CD4-positive, alpha-beta T cell treated with Interleukin-1 beta for 1 hour (primary cell): ENCODE data around the gene RGS16.

ENCODE experiments used
- DNase-seq, 2 donors: peaks; one replicate each; pipeline ENCODE4 v3.0.0-alpha.2; 2020 to 2022

RGS16 gene

DNA sequence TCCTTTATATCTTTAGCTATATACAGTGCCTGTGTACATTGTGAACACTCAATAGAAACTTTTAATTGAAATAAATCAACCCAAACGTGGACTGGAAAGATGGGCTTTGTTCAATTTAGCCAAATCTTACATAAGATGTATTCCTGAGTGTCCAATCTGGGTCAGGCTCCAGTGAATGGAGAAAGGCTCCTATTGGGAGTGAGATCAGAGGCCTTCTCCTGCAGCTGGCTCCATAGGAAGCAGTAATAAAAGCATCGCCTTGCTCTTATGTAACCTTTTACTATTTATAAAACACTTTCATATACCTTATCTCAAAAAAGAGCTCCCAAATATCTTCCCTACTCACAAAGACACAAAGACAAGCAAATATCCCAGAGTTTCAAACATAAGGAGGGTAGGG, 24.9 kb upstream of the RGS16 start:
- no peak for DNase-seq

DNA sequence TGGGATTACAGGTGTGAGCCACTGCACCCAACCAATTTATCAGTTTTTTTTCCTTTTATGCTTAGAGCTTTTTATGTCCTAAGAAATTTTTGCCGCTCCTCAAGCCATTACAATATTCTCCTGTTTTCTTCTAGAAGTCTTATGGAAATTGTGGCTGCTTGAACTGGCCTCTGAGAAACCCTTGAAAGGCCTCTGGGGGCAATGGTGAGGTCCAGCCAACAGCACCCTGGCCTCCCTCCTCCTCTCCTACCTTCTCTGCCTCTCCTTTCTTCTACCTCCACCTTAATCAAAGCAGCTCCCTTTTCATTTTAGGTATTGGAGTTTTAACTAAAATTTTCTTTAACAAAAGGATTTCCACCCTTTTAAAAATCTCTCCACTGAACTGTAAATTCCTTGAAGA, 24.5 kb upstream of the RGS16 start:
- DNase-seq: no peak

DNA sequence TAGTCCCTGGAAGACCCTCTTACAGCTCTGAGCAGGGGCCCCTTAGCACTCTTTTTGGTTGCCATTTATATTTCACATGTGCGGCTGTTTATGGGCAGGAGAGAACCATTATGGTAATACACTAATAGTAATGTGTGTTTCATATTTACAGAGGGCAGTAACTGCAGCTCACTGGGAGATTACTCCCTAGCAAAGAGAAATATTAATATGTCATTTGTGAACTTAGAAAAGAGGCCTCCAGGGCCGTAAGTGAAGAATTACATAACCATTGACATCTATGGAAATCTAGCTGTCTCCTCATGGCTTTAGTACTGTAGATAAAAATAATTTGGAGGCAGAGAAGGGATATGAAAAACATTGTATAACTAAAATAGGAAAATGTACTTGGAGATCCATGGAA, 23.4 kb upstream of the RGS16 start:
- DNase-seq: no peak

DNA sequence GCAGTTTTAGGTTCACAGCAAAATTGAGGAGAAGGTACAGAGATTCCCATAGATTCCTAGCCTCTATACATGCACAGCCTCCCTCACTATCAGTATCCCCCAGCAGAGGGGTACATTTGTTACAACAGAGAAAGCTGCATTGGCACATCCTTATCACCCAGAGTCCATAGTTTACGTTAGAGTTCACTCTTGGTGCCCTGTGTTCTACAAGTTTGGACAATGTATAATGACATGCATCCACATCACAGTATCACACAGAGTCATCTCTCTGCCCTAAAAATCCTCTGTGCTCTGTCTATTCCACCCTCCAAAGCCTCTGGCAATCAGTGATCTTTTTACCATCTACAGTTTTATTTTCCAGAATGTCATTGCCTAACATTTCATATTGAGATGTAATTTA, 22.3 kb upstream of the RGS16 start:
- no peak for DNase-seq

DNA sequence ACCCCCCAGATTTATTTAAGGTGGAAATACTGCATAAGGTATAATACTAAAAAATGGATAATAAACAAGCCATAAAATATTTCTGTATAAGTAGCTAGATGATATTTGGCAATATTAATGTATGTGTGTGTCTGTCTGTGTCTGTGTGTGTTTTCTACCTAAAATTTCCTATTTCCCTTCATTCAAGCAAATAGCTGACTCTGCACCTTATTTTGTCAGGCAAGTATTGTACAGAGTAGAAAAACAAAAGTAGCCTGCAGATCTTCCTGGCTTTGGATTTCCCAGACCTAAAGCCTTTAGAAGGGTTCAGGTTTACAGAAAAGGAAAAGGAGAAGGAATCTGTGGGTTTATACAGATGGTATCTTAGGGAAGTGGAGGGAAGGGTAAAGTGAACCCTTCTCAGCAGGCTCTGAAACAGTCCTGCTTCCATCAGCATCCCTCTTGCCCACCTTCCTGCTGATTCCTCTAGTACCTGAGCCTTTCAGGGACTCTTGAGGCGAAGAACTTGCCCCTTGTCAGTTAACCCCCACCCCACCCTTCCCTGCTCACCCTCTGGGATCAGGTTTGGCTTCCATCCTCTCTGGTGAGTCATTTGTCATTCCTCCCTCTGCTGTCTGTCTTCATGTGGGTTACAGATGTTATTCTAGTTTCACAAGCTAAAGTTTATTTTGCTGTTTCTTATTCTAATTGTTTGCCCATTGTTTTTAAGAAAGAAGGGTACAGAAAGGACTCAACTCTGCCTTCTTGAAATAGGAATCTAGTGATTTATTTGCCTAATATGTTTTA, 21.7 kb upstream of the RGS16 start:
- no peak for DNase-seq

DNA sequence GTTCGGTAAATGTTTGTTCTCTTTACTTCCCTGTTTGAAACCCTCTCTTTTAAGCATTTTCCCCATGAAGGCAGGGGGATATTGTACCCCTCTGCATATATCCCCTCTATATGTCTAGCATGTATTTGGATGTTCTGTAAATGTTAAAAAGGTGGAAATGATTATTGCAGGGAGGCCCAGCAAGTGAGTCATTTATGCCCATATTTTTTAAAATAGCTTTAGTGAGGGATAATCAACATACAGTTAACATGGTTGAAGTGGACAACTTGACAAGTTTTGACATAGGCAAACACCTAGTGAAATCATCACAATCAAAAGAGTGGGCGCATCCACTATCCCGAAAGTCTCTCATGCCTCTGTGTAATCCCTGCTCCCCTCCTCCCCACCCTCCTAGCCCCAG, 20.8 kb upstream of the RGS16 start:
- DNase-seq: no peak

DNA sequence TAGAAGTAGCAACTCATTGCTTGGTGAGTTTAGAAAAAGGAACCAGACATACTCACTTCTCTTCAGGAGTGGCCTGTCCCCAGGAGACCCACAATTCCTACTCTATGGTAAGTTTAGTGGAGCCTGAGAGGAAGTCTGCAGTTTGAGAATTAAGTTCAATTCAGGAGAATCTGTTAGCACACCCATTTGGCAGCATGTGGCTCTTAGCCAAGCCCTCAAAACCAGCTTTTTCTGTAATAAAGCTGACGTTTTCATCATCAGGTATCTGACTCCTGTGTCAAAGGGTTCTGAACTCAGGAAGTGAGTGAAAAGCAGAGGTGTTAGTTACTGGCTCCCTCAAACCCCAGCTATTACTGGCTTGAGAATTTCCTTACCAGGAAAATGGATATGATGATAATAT, 20.4 kb upstream of the RGS16 start:
- DNase-seq: no peak

DNA sequence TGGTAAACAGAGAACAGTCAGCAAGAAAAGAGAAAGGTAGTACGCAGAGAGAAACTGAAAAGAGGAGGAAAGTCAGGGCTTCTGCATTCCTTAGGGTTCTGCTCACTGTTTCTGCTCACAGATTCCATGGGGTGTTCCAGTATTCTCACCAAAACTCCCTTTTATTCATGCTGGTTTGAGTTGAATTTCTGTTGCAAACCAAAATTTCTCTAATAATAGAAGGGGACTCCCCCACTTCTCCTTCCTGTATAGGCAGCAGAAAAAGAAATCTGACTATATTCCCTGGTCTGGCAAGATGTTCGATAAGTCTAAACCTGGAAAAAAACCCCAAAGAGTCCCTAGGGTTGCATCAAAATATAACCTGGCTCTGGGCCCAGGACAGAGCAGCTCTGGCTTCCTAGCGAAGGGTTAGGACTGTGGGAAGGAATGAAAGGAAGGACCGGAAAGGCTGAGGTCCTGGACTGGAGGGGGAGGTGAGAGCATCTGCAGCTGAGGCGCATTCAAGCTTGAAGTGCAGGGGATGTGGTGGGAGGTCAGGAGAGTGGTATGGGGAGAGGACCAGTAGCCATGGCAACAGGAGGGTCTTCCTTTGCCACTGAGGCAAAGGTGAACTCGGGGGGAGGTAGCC, 18.8 kb upstream of the RGS16 start:
- no peak for DNase-seq

DNA sequence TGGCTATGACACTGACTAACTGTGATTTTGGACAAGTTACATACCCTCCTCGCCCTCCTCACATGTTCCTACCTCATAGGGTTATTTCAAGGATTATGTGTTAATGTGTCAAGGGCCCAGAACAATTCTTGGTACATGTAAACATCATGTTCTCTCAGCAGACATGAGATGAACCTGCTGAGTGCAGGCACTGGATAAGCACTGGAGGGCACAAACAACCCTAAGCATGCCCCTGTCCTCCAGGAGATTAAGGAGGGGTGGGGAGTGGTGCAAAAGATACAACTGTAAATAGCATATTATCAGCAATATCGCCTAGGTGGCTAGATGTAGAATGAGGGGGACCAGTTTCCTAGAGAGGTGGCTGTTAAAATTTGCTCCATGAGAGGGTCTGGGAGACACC, 17.7 kb upstream of the RGS16 start:
- DNase-seq: no peak

DNA sequence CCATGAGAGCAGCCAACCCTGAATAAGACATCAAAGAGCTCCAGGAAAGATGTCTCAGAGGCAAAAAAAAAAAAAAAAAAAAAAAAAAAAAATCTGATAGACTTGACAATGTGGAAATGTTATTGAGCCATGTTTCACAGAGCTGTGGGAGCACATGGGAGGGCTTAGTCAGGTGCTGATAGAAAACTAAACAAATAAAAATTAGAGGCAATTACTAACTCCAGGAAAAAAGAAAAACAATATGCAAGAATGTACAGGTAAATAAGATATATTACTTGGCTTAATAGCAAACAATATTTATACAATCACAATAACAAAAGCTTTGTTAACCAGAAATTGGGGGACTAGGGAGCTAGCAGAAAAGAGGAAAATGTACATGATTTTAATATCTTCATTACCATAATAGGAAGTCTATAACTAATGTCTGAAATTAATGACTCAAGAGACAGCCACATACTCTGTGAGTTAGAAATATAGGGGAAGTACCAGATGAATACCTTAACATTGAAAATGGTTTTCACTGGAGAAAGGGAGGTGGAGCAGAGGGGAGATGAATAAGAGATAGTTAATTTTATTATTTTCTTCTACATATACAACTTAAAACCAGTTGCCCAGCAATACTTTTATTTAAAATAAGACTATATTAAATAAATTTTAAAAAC, 16.9 kb upstream of the RGS16 start:
- no peak for DNase-seq

DNA sequence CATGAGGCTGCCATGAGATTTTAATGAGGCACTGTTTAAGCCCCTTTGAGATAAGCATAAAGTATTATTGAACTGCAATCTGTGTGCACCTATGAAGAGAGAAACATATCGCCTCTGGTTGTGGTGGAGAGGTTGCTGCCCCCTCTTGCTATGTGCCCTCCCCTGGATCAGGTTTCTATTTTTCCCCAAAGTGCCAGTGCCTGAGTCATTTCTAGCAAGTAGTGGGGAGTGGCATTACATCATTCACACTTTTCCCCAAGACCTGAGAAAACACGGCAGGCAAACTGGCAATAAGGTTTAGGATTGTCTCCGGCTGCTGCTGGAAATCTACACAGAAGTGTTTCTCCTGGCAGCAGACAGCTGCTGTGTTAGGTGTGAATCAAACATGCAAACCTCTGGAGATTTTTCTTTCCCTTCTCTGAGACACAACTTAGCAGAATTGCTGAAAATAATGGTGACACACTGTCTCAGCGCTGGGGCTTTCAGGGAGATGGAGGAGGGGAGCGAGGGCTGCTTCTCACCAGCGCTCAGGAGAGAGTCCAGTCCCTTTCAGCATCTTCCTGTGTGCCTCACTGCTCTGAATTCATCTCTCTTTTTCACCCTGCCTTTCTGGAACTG, 13.7 kb upstream of the RGS16 start:
- DNase-seq: no peak

DNA sequence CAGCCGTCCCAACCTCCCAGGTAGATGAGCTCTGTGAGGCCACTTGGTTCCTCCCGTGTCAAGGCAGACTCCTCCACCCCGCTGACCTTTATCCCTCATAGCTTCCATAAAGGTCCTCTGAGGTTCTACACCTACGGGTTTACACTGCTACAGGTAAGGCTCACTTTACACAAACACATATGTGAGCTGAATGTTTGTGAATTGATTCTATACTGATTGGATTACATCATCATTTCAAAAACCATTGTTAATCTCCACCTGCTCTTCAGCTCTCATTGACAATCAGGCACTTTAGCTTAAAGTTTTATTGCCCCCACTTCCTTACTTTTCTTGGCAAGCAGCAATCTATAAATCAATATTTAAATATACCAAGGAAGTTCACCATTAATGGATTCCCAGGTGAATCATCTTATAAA, 12.8 kb upstream of the RGS16 start:
- no peak for DNase-seq

DNA sequence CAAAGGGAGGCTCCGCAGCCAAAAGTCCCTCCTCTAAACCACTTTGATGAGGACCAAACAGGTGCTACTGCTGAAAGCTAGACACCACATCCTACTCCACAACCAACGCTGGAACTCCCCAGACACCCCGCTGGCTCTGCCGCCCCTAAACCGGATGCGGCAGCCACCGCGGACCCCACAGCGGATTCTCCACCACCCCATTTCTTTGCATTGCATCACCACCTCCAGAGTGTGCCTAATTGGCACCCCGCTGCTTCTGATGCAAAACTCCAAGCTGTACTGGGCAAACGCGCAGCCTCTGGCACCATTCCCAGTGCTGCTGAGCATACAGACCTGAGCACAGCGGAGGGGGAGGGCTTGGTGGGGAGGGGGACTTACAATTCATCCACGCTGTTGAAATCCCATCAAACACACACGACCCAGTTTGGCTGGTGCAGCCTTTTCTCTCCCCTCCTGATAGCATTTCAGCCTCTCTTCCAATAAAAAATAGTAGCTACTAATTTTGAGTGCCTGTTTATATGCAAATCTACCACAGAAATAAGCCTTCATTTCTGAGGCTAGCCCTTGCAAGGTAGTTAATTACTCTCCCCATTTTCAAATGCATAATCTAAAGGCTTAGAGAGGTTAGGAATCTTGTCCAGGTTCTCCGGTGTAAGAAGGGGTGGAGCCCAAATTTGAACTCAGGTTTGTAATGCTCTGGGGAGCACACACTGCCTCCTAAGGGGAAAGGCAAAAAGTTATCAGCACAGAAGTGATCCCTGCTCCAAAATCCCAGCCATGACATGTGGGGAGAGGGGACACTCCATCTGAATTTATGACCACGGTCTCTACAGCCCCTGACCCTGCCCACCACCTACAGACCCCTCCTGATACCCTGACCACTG, 12.2 kb upstream of the RGS16 start:
- DNase-seq: peak; percentile 89

DNA sequence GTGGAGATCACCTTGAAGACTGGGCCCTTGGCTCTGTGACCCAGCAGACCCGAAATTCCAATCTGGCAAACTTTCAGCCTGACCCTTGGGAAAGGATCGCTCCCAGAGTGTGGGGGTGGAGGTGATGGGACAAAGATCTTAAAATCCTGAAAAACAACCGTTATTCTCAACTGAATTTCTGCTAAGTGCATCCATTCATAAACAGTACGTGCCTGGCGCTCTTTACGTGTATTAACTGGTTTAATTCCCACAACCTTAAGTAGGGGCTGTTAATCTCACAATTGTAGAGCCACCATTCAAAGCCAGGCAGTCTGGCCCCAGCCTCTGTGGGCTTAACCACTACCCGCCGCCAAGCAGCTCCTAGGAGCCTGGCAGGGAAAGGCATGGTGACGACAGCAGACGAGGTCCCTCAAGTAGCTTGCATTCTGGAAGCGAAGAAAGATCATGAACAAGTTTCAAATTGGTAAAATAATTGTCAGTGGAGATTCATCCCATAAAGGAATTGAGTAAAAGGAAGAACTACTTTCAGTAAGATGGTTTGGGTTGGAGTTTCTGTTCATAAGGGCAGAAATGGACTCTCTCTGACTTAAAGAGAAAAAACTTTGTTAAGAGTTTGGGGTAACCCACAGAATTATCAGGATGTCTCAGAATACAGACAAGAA, 11.4 kb upstream of the RGS16 start:
- peak in 1 of 2 donors; percentile 22 for DNase-seq

DNA sequence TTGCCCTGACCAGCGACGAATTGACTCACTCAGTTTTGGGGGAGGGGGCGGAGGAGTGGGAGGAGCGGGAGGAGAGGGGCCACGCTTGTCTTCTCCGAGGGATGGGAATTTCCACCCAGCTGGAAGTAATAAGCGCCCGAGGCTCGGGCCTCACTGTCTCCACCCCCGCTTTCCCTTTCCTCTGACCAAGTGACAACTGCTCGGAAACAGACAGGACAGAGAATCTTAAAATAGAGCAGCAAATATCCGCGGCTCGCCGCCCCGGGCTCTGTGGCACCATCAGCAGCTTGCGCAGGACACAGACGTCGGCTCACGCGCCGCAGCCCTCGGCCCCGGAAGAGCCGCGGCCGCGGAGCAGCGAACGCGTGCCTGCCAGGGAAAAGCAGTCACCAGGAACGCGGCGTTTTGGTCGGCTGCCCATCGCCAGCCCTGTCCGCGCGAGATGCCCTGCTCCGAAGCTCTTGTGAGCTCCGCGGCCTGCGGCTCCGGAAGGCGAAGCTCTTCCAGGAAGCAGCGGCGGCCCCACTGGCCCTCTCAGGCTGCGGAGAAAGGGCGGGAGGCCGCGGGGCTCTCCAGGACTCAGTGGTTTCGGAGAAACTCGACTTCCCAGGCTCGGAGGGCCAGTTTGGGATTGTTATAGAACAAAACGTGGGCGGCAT, 10.7 kb upstream of the RGS16 start:
- peak; percentile 38 to 55 for DNase-seq

DNA sequence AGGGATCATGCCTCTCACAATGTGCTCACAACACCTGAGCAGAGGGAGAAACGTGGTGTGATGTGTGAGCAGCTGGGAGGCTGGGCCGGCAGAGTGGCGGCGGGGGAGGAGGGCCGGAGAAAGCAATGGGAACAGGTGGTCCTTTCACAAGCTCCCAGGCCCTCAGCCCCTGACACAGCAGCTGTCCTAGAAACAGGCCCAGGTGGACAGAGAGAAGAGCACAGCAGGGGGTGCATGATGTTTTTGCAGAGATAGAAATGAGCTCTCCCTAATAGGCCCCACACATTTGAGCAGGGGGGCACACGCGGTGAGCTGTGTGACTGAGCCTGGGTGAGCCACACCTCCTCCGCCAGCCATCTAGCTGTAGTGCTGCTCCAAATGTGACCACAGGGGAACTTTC, 7.6 kb upstream of the RGS16 start:
- DNase-seq: no peak

DNA sequence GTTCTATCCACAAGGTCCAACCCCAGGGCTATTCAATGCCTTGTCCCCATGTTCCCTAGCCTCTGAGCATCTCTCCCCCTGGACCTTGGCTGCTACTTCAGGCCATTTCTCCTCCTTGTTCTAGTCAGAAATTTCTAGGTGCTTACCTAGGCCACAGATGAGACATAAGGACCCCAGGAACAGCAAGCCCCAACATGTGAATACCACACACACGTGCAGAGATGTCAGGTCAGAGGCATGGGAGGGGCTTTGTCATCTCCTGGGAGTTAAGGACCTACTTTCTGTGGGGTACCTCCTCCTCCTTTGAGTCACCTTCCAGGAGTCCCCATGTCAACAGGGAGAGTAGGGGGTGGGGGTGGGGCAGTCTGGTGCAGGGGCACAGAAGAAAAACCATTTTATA, 7.1 kb upstream of the RGS16 start:
- no peak for DNase-seq

DNA sequence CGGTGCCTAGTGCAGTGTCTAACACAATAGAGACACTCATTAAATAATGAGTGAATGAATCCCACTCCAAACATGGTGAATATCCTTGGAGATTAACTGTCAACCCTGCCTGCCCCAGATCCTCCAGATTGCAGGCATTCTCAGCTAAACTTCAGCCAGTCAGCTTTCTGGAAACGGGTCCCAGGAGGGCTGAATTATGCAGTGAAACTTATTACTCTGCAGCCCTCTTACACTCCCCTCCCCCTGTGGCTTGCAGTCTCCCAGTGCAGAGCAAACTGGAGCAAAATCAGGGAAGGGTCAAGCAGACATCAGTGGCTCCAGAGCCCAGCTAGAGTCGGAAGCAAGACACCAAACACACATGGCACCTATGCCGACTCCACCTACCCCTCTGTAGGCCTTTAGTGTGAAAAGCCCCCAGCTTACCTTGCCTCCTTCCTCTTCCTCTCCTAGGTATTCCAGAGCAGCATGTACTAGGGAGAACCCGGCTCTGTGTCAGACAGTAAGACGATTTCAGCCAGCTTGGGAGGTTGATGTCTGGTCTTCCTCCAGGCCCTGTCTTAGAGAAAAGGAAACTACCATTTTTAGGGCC, 6.5 kb upstream of the RGS16 start:
- no peak for DNase-seq

DNA sequence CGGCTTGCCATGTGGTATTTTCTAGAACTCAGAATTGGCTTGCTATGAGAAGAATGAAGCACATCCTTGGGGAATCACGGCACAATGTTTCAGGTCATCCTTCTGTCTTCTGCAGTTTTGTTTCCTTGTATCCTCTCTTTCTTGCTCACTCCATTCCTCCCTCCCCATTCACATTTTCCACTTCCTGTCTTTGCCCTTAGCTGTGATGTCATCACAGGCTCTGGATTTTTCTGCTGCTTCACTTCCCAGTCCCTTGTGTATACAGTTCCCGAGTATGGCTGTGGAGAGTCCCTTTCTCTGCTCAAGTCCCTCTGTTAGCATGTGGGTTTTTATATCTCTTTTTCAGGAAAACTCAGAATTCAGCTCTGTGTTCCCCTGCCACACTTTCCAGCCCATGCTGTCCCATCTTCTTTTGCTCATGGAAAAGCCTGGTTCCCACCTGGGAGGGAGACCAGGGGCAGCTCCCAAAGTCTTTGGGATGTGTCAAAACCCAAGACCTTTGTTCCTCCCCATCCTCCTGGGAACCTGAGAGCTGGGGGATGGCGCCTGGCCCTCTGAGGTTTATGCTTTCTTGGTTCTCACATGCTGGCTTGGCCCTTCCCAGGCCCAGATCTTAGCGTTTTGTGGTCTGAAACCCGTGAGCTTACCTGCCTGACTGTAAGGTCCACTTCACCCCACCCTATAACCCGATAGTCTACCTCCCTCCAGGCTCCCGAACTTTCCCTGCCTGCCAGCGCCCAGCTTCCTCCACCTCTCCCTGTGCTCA, 4.8 kb upstream of the RGS16 start:
- DNase-seq: no peak

DNA sequence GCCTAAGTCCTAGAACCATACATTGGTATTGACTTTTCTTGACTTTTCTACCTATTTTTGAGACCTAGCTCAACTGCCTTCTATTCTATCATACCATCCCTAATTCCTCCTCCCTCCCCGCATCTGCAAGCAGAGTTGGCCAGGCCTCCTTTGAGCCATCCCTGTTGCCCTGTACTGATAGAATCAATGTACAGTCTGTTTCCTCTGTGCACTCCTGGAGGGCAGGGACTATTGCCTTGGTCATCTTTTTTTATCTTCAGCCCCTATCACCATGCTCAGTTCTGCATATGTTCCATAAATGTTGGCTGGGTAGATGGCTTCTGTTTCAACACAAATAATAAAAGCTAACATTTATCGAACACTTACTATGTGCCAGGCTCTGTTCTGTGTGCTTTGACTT, 4.0 kb upstream of the RGS16 start:
- no peak for DNase-seq

DNA sequence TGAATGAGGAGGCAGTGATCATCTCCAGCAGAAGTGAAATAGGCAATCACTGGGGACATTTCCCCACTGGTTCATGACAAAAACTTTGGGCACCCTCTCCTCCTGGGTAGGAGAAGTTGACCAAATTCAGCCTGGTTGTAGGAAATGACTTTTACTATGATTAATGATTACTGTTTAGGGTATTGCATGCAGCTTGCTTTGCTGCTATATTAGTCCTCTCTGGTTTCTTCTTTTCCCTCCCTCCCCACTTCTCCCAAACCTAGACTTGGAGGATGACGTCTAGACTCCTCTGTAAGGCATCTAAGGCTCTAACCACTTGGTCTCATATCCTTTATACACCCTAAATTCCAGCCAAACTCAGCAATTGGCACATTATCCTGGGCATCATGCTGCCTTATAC, 3.4 kb upstream of the RGS16 start:
- DNase-seq: no peak
